T-cell (primary cell): ENCODE measurements around the gene F9. TPM values are rescaled to one million over a fixed set of nuclear protein-coding genes. Genes with fewer than 3 reads are reported as not detected.

Experiments
- ATAC-seq, 4 experiments: fragments of 200-7000 bp in 3 of 4; fragments of 150-1000 bp in 1 of 4; cut with Tn5 transposase; replicated peaks in 1 of 4; 1 replicate in 3 of 4; 2 replicates in 1 of 4; pipeline ENCODE4 v1.10.0; 2021; ENCODE audit warnings: moderate library complexity in 3 of 4, mild to moderate bottlenecking in 2 of 4, moderate number of reproducible peaks in 1 of 4
- CTCF ChIA-PET, 2 donors: fragments of 300-600 bp; sonication (Branson Sonifier 250); formaldehyde crosslinking; loops; one replicate each; lab custom pipeline; 2022; ENCODE audit warnings: antibody characterized with exemption in 2 of 2; lab: Charles Lee
- POLR2A ChIA-PET, 2 donors: fragments of 300-600 bp; sonication (Branson Sonifier 250); formaldehyde crosslinking; loops; one replicate each; lab custom pipeline; 2022; ENCODE audit warnings: antibody characterized with exemption in 2 of 2; lab: Charles Lee
- DNase-seq, 35 experiments: peaks; one replicate each; pipeline versions ENCODE4 v3.0.0 to v3.0.0-alpha.2; 2013 to 2023
- H3K27ac ChIP-seq: one replicate; pipeline ENCODE4 v1.5.1; 2013; ENCODE audit warnings: low read length
- H3K27me3 ChIP-seq, 2 experiments: replicated peaks in 1 of 2; 1 replicate in 1 of 2; 2 replicates in 1 of 2; pipeline versions ENCODE4 v1.6.1 to v1.7.0; 2013; ENCODE audit warnings: low read length in 1 of 2, mixed read lengths in 1 of 2; ENCODE audit not compliant: control insufficient read depth in 2 of 2, insufficient read depth in 2 of 2; ENCODE audit errors: extremely low read depth in 1 of 2
- H3K36me3 ChIP-seq, 2 donors: 1 replicate in 1 of 2; 2 replicates in 1 of 2; pipeline versions ENCODE4 v1.6.1 to v1.7.0; 2013; ENCODE audit warnings: low read length in 1 of 2; ENCODE audit not compliant: control insufficient read depth in 2 of 2, insufficient read depth in 1 of 2; ENCODE audit errors: extremely low read depth in 1 of 2
- H3K4me1 ChIP-seq, 2 experiments: 1 replicate in 1 of 2; 2 replicates in 1 of 2; pipeline versions ENCODE4 v1.6.1 to v1.7.0; 2013; ENCODE audit warnings: low read length in 2 of 2, mixed read lengths in 1 of 2; ENCODE audit not compliant: insufficient read depth in 2 of 2, control insufficient read depth in 1 of 2; ENCODE audit errors: extremely low read depth in 1 of 2
- H3K4me3 ChIP-seq, 2 donors: 1 replicate in 1 of 2; 2 replicates in 1 of 2; pipeline versions ENCODE4 v1.5.1 to v1.7.0; 2013; ENCODE audit warnings: mild to moderate bottlenecking in 2 of 2, low read length in 1 of 2, moderate library complexity in 1 of 2; ENCODE audit not compliant: control insufficient read depth in 1 of 2; ENCODE audit errors: extremely low read depth in 1 of 2
- H3K9me3 ChIP-seq: 2 replicates; pipeline ENCODE4 v1.7.0; 2013
- H3K27ac Mint-ChIP-seq, 2 donors: one replicate each; pipeline ENCODE4 v1.8.0; 2020 to 2021; ENCODE audit warnings: mild to moderate bottlenecking in 2 of 2, mixed read lengths in 2 of 2
- H3K27me3 Mint-ChIP-seq, 2 donors: one replicate each; pipeline ENCODE4 v1.8.0; 2021 to 2022; ENCODE audit warnings: mixed read lengths in 2 of 2
- H3K36me3 Mint-ChIP-seq: one replicate; pipeline ENCODE4 v1.8.0; 2021; ENCODE audit warnings: mixed read lengths
- H3K4me1 Mint-ChIP-seq, 3 donors: one replicate each; pipeline ENCODE4 v1.8.0; 2020 to 2022; ENCODE audit warnings: mixed read lengths in 3 of 3, mild to moderate bottlenecking in 1 of 3
- H3K4me3 Mint-ChIP-seq, 3 donors: one replicate each; pipeline ENCODE4 v1.8.0; 2020 to 2022; ENCODE audit warnings: mild to moderate bottlenecking in 3 of 3, mixed read lengths in 3 of 3, moderate library complexity in 3 of 3
- H3K9me3 Mint-ChIP-seq, 3 donors: one replicate each; pipeline ENCODE4 v1.8.0; 2020 to 2022; ENCODE audit warnings: mixed read lengths in 3 of 3
- WGBS: methylation state at CpG from one replicate; pipeline ENCODE4 v1.1.5; 2013; ENCODE audit warnings: missing lambda C conversion rate; ENCODE audit not compliant: insufficient coverage; 5-methylcytosine and 5-hydroxymethylcytosine counted together
- total RNA-seq, 35 experiments: library from RNA in 6 of 35; stranded (reverse) in 6 of 35; fragments of 120-200 nt in 1 of 35; gene quantifications; one replicate each; pipeline versions ENCODE4 v1.2.1 to v1.2.4 and lab custom pipeline; 2013 to 2026

The F9 gene
- total RNA-seq, 5 donors from 2014 or later (not counting 1 experiment from before 2014, with no cell fraction given) = 0.10 to 0.25 (median 0.15) TPM; not detected in 2

- Mint-ChIP-seq H3K4me3 (no peak overlapping the region), H3K9me3 (no peaks in the 10 kb centered on the region), H3K27me3 (peaks cover 0 to 36% of the 10 kb centered on the region in 2 donors), H3K4me1 (no peaks in the 10 kb centered on the region), H3K27ac (no peak overlapping the region), H3K36me3 (no peaks in the 10 kb centered on the region)
- Histone ChIP-seq H3K27ac (no peak overlapping the region), H3K36me3 (no peaks in the 10 kb centered on the region), H3K4me3 (no peak overlapping the region), H3K4me1 (no peaks in the 10 kb centered on the region), H3K9me3 (no peaks in the 10 kb centered on the region), H3K27me3 (no peaks in the 10 kb centered on the region)
- ATAC-seq (no peak), DNase-seq (no peak)
- POLR2A ChIA-PET = no interaction called here
- CTCF ChIA-PET = no interaction called here
- no CpG with 5 or more reads among the region's 3 CpGs for WGBS
Measured at GRCh38 chrX:139544591-139544990, 14.1 kb downstream of the F9 start.

- peaks cover 10 to 25% of the 10 kb centered on the region in 2 donors for H3K27me3 Mint-ChIP-seq
- H3K36me3 Mint-ChIP-seq = no peaks in the 10 kb centered on the region
- Histone ChIP-seq H3K4me1 (no peaks in the 10 kb centered on the region), H3K36me3 (no peaks in the 10 kb centered on the region), H3K27ac (no peak overlapping the region), H3K9me3 (no peaks in the 10 kb centered on the region), H3K4me3 (no peak overlapping the region), H3K27me3 (peaks cover 0 to 4% of the 10 kb centered on the region in 2 experiments)
- no peak for DNase-seq
- H3K9me3 Mint-ChIP-seq = no peaks in the 10 kb centered on the region
- ChIA-PET CTCF (no interaction called here), POLR2A (no interaction called here)
- peaks cover 0 to 10% (median 9%) of the 10 kb centered on the region in 3 donors for H3K4me1 Mint-ChIP-seq
- no peak overlapping the region for H3K4me3 Mint-ChIP-seq
- ATAC-seq = no peak
- H3K27ac Mint-ChIP-seq = no peak overlapping the region
Measured at GRCh38 chrX:139554376-139554775, 23.8 kb downstream of the F9 start.

- H3K36me3 Mint-ChIP-seq = no peaks in the 10 kb centered on the region
- ChIA-PET CTCF (no interaction called here), POLR2A (no interaction called here)
- H3K9me3 Mint-ChIP-seq = no peaks in the 10 kb centered on the region
- no peaks in the 10 kb centered on the region for H3K9me3 ChIP-seq
- peaks cover 0 to 10% (median 9%) of the 10 kb centered on the region in 3 donors for H3K4me1 Mint-ChIP-seq
- ATAC-seq (no peak), DNase-seq (no peak)
- peaks cover 13 to 25% of the 10 kb centered on the region in 2 donors for H3K27me3 Mint-ChIP-seq
- H3K4me1 ChIP-seq = no peaks in the 10 kb centered on the region
- H3K27ac ChIP-seq = no peak overlapping the region
- WGBS = 59% methylated on average over 12 of the region's 26 CpGs
- H3K27me3 ChIP-seq = peaks cover 0 to 4% of the 10 kb centered on the region in 2 experiments
- H3K4me3 Mint-ChIP-seq = no peak overlapping the region
- H3K27ac Mint-ChIP-seq = no peak overlapping the region
- H3K36me3 ChIP-seq = no peaks in the 10 kb centered on the region
- no peak overlapping the region for H3K4me3 ChIP-seq
Measured at GRCh38 chrX:139554991-139555675, 24.6 kb downstream of the F9 start.

DNA sequence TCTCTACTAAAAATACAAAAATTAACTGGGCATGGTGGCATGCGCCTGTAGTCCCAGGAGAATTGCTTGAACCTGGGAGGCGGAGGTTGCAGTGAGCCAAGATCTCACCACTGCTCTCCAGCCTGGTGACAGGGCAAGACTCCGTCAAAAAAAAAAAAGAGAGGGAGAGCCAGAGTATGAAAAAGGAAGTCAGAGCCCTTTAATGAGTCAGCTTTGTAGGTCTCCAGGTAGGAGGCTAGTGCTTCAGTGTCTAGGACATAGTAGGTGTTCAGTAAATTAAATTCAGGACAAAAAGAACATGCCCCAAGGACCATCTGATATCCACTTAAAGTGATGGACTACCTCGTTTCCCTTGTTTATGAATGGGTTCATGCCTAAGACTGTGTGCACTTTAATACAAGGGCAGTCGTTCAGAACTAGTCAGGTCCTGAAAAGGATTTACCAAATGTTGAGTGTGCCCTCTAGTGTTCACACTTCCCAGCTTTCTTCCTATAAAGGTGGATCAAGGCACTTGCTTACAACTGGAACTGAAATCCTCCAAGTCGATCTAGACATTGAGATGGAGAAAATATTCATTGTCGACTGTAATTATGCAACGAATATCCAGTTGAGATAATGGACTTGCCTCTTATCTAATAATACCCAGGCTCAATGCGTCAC, 29.0 kb downstream of the F9 start:
- no CpG with 5 or more reads among the region's 9 CpGs for WGBS
- Histone ChIP-seq H3K4me1 (no peaks in the 10 kb centered on the region), H3K36me3 (no peaks in the 10 kb centered on the region), H3K4me3 (no peak overlapping the region), H3K9me3 (no peaks in the 10 kb centered on the region), H3K27ac (no peak overlapping the region), H3K27me3 (peaks cover 0 to 4% of the 10 kb centered on the region in 2 experiments)
- CTCF ChIA-PET = no interaction called here
- Mint-ChIP-seq H3K36me3 (no peaks in the 10 kb centered on the region), H3K9me3 (no peaks in the 10 kb centered on the region), H3K4me1 (peaks cover 0 to 5% (median 2%) of the 10 kb centered on the region in 3 donors), H3K27me3 (peaks cover 7 to 10% of the 10 kb centered on the region in 2 donors), H3K4me3 (no peak overlapping the region), H3K27ac (no peak overlapping the region)
- no peak for ATAC-seq
- peak in 1 of 35 experiments; percentile 6 for DNase-seq
- POLR2A ChIA-PET = interaction anchor here in 1 of 2 donors (0.6 kb wide), 1 partner anchor 450 kb away, joined by 4 read pairs; no protein-coding TSS in a partner anchor

- Histone ChIP-seq H3K27ac (no peak overlapping the region), H3K4me3 (no peak overlapping the region), H3K4me1 (no peaks in the 10 kb centered on the region), H3K9me3 (no peaks in the 10 kb centered on the region), H3K27me3 (peaks cover 0 to 3% of the 10 kb centered on the region in 2 experiments), H3K36me3 (no peaks in the 10 kb centered on the region)
- no peak overlapping the region for H3K4me3 Mint-ChIP-seq
- H3K4me1 Mint-ChIP-seq = no peaks in the 10 kb centered on the region
- no peaks in the 10 kb centered on the region for H3K36me3 Mint-ChIP-seq
- ChIA-PET POLR2A (no interaction called here), CTCF (no interaction called here)
- no peaks in the 10 kb centered on the region for H3K9me3 Mint-ChIP-seq
- ATAC-seq = no peak
- H3K27ac Mint-ChIP-seq = no peak overlapping the region
- no peak for DNase-seq
- peaks cover 3 to 7% of the 10 kb centered on the region in 2 donors for H3K27me3 Mint-ChIP-seq
Measured at GRCh38 chrX:139560221-139560620, 29.7 kb downstream of the F9 start.

GRCh38 chrX:139563251-139563650, 32.7 kb downstream of the F9 start:
- no peak overlapping the region for H3K27ac ChIP-seq
- WGBS = no CpG with 5 or more reads among the region's 5 CpGs
- H3K36me3 ChIP-seq = no peaks in the 10 kb centered on the region
- H3K36me3 Mint-ChIP-seq = no peaks in the 10 kb centered on the region
- no peaks in the 10 kb centered on the region for H3K4me1 ChIP-seq
- no peak for ATAC-seq
- no peaks in the 10 kb centered on the region for H3K4me1 Mint-ChIP-seq
- no peaks in the 10 kb centered on the region for H3K9me3 Mint-ChIP-seq
- ChIA-PET CTCF (no interaction called here), POLR2A (no interaction called here)
- H3K27me3 Mint-ChIP-seq = peaks cover 3 to 9% of the 10 kb centered on the region in 2 donors
- H3K27ac Mint-ChIP-seq = no peak overlapping the region
- no peak for DNase-seq
- no peak overlapping the region for H3K4me3 ChIP-seq
- H3K4me3 Mint-ChIP-seq = no peak overlapping the region
- H3K27me3 ChIP-seq = no peaks in the 10 kb centered on the region
- H3K9me3 ChIP-seq = no peaks in the 10 kb centered on the region
